H1 (cell line): ENCODE results near the gene PFN3. TPM values are rescaled to one million over a fixed set of nuclear protein-coding genes. Genes with fewer than 3 reads are reported as not detected.

Source experiments
- CTCF ChIA-PET: fragments of 300-600 bp; sonication (Branson Sonifier 250); formaldehyde crosslinking; loops from one replicate; lab custom pipeline; 2021; ENCODE audit not compliant: partially characterized antibody; lab: Charles Lee
- POLR2A ChIA-PET: fragments of 300-600 bp; sonication (Branson Sonifier 250); formaldehyde crosslinking; loops from one replicate; lab custom pipeline; 2021; ENCODE audit warnings: inconsistent platforms; ENCODE audit not compliant: partially characterized antibody; lab: Charles Lee
- DNase-seq, 2 experiments: peaks; one replicate each; pipeline versions ENCODE4 v3.0.0 to v3.0.0-alpha.2; 2010 to 2022; ENCODE audit warnings: low spot score in 2 of 2, low read depth in 1 of 2, mixed read lengths in 1 of 2
- FAIRE-seq: peaks from 2 replicates; lab custom pipeline; 2011; peaks lifted over from hg19 to GRCh38; lab: Jason Lieb, UNC
- H2AFZ ChIP-seq: 2 replicates; pipeline ENCODE4 v1.8.1; 2012; ENCODE audit warnings: low read length, inconsistent platforms
- H2AK5ac ChIP-seq: 2 replicates; pipeline ENCODE4 v1.6.1; 2013; ENCODE audit warnings: low read depth, low read length
- H2BK120ac ChIP-seq: replicated peaks from 2 replicates; pipeline ENCODE3; 2013; ENCODE audit warnings: low read depth, low read length, inconsistent platforms
- H2BK12ac ChIP-seq: 2 replicates; pipeline ENCODE4 v1.6.1; 2013; ENCODE audit warnings: low read depth, low read length
- H2BK15ac ChIP-seq: 2 replicates; pipeline ENCODE4 v1.6.1; 2013; ENCODE audit warnings: low read length
- H2BK20ac ChIP-seq: 2 replicates; pipeline ENCODE4 v1.6.1; 2013; ENCODE audit warnings: low read length
- H2BK5ac ChIP-seq: 2 replicates; pipeline ENCODE4 v1.6.1; 2013; ENCODE audit warnings: low read depth, low read length
- H3K14ac ChIP-seq: 2 replicates; pipeline ENCODE4 v1.6.1; 2013; ENCODE audit warnings: inconsistent platforms; ENCODE audit not compliant: insufficient read length
- H3K18ac ChIP-seq: 2 replicates; pipeline ENCODE4 v1.6.1; 2013; ENCODE audit warnings: low read length; ENCODE audit errors: extremely low read depth
- H3K23ac ChIP-seq: 2 replicates; pipeline ENCODE4 v1.6.1; 2013; ENCODE audit warnings: inconsistent platforms; ENCODE audit not compliant: insufficient read length
- H3K23me2 ChIP-seq: 2 replicates; pipeline ENCODE4 v1.6.1; 2013; ENCODE audit warnings: low read depth, low read length
- H3K27ac ChIP-seq: 2 replicates; pipeline ENCODE4 v1.6.1; 2011; ENCODE audit warnings: low read depth, low read length, inconsistent platforms
- H3K27me3 ChIP-seq, 4 experiments: replicated peaks in 1 of 4; 1 replicate in 1 of 4; 2 replicates in 3 of 4; pipeline versions ENCODE4 v1.6.1 to v1.8.1; 2011 to 2013; ENCODE audit warnings: low read length in 3 of 4, mild to moderate bottlenecking in 3 of 4, inconsistent platforms in 2 of 4, mixed read lengths in 2 of 4, moderate library complexity in 1 of 4; ENCODE audit not compliant: control insufficient read depth in 3 of 4, insufficient read depth in 3 of 4; ENCODE audit errors: extremely low read depth in 1 of 4
- H3K36me3 ChIP-seq, 4 experiments: 2 replicates each; pipeline versions ENCODE4 v1.6.1 to v1.8.1; 2011 to 2013; ENCODE audit warnings: mild to moderate bottlenecking in 4 of 4, low read length in 3 of 4, moderate library complexity in 2 of 4, control low read depth in 1 of 4, inconsistent platforms in 1 of 4; ENCODE audit not compliant: insufficient read depth in 4 of 4, control insufficient read depth in 2 of 4
- H3K4ac ChIP-seq: replicated peaks from 2 replicates; pipeline ENCODE3; 2013; ENCODE audit warnings: low read length, low read depth, mixed read lengths, inconsistent platforms; ENCODE audit not compliant: insufficient read length
- H3K4me1 ChIP-seq, 4 experiments: replicated peaks in 1 of 4; 1 replicate in 1 of 4; 2 replicates in 3 of 4; pipeline versions ENCODE4 v1.6.1 to v1.8.1; 2011 to 2013; ENCODE audit warnings: low read length in 3 of 4, inconsistent platforms in 2 of 4, mixed read lengths in 1 of 4; ENCODE audit not compliant: insufficient read depth in 4 of 4, control insufficient read depth in 3 of 4
- H3K4me2 ChIP-seq, 2 experiments: 2 replicates each; pipeline versions ENCODE4 v1.6.1 to v1.8.1; 2011 to 2013; ENCODE audit warnings: low read depth in 2 of 2, low read length in 2 of 2, control low read depth in 1 of 2, inconsistent platforms in 1 of 2, mild to moderate bottlenecking in 1 of 2; ENCODE audit not compliant: insufficient read depth in 1 of 2
- H3K4me3 ChIP-seq, 4 experiments: fragments of 200-600, 300-600 bp in 1 of 4; sonication (generic), shearing (Covaris generic), sonication (Bioruptor Twin) in 1 of 4; 2 replicates each; pipeline versions ENCODE4 v1.5.1 to v1.8.1; 2011 to 2016; ENCODE audit warnings: low read length in 4 of 4, low read depth in 3 of 4, control low read depth in 2 of 4, inconsistent platforms in 2 of 4, mild to moderate bottlenecking in 2 of 4, mixed read lengths in 1 of 4, moderate library complexity in 1 of 4; ENCODE audit not compliant: insufficient read depth in 2 of 4; ENCODE audit errors: extremely low read depth in 1 of 4
- H3K56ac ChIP-seq: replicated peaks from 2 replicates; pipeline ENCODE3; 2013; ENCODE audit warnings: low read depth, mild to moderate bottlenecking, mixed read lengths, low read length, inconsistent platforms; ENCODE audit not compliant: insufficient read length
- H3K79me1 ChIP-seq: 2 replicates; pipeline ENCODE4 v1.6.1; 2013; ENCODE audit warnings: low read depth, low read length, control low read depth
- H3K79me2 ChIP-seq, 2 experiments: 2 replicates each; pipeline versions ENCODE4 v1.6.1 to v1.8.1; 2012 to 2013; ENCODE audit warnings: low read length in 2 of 2, mild to moderate bottlenecking in 2 of 2, inconsistent platforms in 1 of 2; ENCODE audit not compliant: insufficient read depth in 2 of 2, control insufficient read depth in 1 of 2
- H3K9ac ChIP-seq, 4 experiments: replicated peaks in 1 of 4; 1 replicate in 1 of 4; 2 replicates in 3 of 4; pipeline versions ENCODE4 v1.6.1 to v1.8.1; 2011 to 2013; ENCODE audit warnings: low read depth in 3 of 4, low read length in 3 of 4, control low read depth in 2 of 4, mild to moderate bottlenecking in 2 of 4, moderate library complexity in 2 of 4, inconsistent platforms in 1 of 4; ENCODE audit errors: extremely low read depth in 1 of 4
- H3K9me3 ChIP-seq, 2 experiments: 2 replicates each; pipeline versions ENCODE4 v1.6.1 to v1.8.1; 2012 to 2013; ENCODE audit warnings: mild to moderate bottlenecking in 2 of 2, moderate library complexity in 2 of 2, control low read depth in 1 of 2, inconsistent platforms in 1 of 2, low read depth in 1 of 2, low read length in 1 of 2, mixed read lengths in 1 of 2; ENCODE audit not compliant: insufficient read depth in 2 of 2
- H4K20me1 ChIP-seq, 2 experiments: replicated peaks in 1 of 2; 2 replicates each; pipeline versions ENCODE3 to v1.8.1; 2011 to 2013; ENCODE audit warnings: inconsistent platforms in 2 of 2, low read length in 2 of 2, mild to moderate bottlenecking in 1 of 2; ENCODE audit not compliant: insufficient read depth in 2 of 2, control insufficient read depth in 1 of 2
- H4K5ac ChIP-seq: 2 replicates; pipeline ENCODE4 v1.6.1; 2013; ENCODE audit warnings: low read length, low read depth, mixed read lengths, inconsistent platforms; ENCODE audit not compliant: insufficient read length
- H4K8ac ChIP-seq: 2 replicates; pipeline ENCODE4 v1.8.0; 2013; ENCODE audit warnings: mild to moderate bottlenecking, moderate library complexity, low read length, inconsistent platforms; ENCODE audit not compliant: insufficient read depth; ENCODE audit errors: extremely low read depth
- H4K91ac ChIP-seq: replicated peaks from 2 replicates; pipeline ENCODE3; 2013; ENCODE audit warnings: low read length, mixed read lengths, inconsistent platforms; ENCODE audit not compliant: insufficient read length
- BRCA1 ChIP-seq: IDR thresholded peaks from 2 replicates; pipeline ENCODE4 v1.6.1; 2012; ENCODE audit warnings: low read depth, low read length, improper control_type of control experiment
- FOSL1 ChIP-seq: IDR thresholded peaks from 2 replicates; pipeline ENCODE4 v1.6.1; 2011; ENCODE audit warnings: mild to moderate bottlenecking, low read depth, low read length, moderate library complexity; ENCODE audit not compliant: insufficient read depth
- GABPA ChIP-seq: IDR thresholded peaks from 2 replicates; pipeline ENCODE4 v1.6.1; 2011; ENCODE audit warnings: mild to moderate bottlenecking, low read length, moderate library complexity, borderline replicate concordance; ENCODE audit not compliant: insufficient read depth
- WGBS, 2 experiments: shearing (Covaris generic) in 1 of 2; methylation state at CpG; one replicate each; pipeline versions ENCODE4 v1.1.6 to v1.1.7; 2013 to 2015; ENCODE audit warnings: low lambda C conversion rate in 2 of 2, mixed read lengths in 2 of 2, inconsistent platforms in 1 of 2, low coverage in 1 of 2, missing lambda C conversion rate in 1 of 2; ENCODE audit not compliant: insufficient replicate concordance in 2 of 2, insufficient coverage in 1 of 2, insufficient read length in 1 of 2; ENCODE audit errors: extremely low coverage in 1 of 2, missing lambda C conversion rate in 1 of 2; 5-methylcytosine and 5-hydroxymethylcytosine counted together
- polyA plus RNA-seq, 7 experiments: library from polyadenylated mRNA; depleted of rRNA in 3 of 7; stranded (reverse) in 5 of 7; unstranded in 2 of 7; fragments of >200 nt in 5 of 7; fragments of 200-250 nt in 2 of 7; gene quantifications; 1 replicate in 5 of 7; 2 replicates in 1 of 7; 4 replicates in 1 of 7; pipeline versions ENCODE4 v1.2.1 to v1.2.3, GENCODE V29; 2011 to 2013; ENCODE audit warnings: missing spikeins in 2 of 7, mixed read lengths in 2 of 7
- total RNA-seq: library from RNA; stranded (reverse); fragmentation: NEBNext Ultra II Directional; extraction: Animal tissue kit (Norgen Biotek cat#: 25700); gene quantifications from 2 replicates; pipeline ENCODE4 v1.2.1, GENCODE V29; 2021

The PFN3 gene
- total and polyA plus RNA-seq, 2 of the 8 experiments (the other 6 are each of a cell fraction or from before 2014, with no cell fraction given), result not detected

- peaks cover 0 to 19% (median 9%) of the 10 kb centered on the region in 4 experiments; a peak in 6 of 7 replicates for H3K27me3 ChIP-seq
- no peak overlapping the region for H4K8ac ChIP-seq
- no peak overlapping the region for H3K4me3 ChIP-seq
- no peak overlapping the region for H3K4me2 ChIP-seq
- no peak overlapping the region for H2AK5ac ChIP-seq
- H2BK15ac ChIP-seq, result no peak overlapping the region
- no peak overlapping the region for H4K91ac ChIP-seq
- H3K18ac ChIP-seq, result no peak overlapping the region
- H3K9ac ChIP-seq, result no peak overlapping the region
- CTCF ChIA-PET, result interaction anchor here (0.6 to 18.7 kb wide), 9 partner anchors 13 to 76 kb away, joined by 3 to 430 read pairs (median 3); partner anchors contain the start of genes GRK6 and PRR7
- WGBS, 2 experiments, result 93% methylated on average over 3 of the region's 11 CpGs; no CpG with 5 or more reads in 1 of the 2 experiments
- H3K14ac ChIP-seq, result no peak overlapping the region
- no peaks in the 10 kb centered on the region for H3K9me3 ChIP-seq
- H4K5ac ChIP-seq, result no peak overlapping the region
- no peaks in the 10 kb centered on the region for H3K79me1 ChIP-seq
- no peak overlapping the region for H3K23ac ChIP-seq
- no peaks in the 10 kb centered on the region for H3K23me2 ChIP-seq
- no peak overlapping the region for H3K27ac ChIP-seq
- no peaks in the 10 kb centered on the region for H3K79me2 ChIP-seq
- H4K20me1 ChIP-seq, result no peaks in the 10 kb centered on the region
- no peaks in the 10 kb centered on the region for H3K36me3 ChIP-seq
- H2BK5ac ChIP-seq, result no peak overlapping the region
- no peak overlapping the region for H3K56ac ChIP-seq
- no peak for FAIRE-seq
- POLR2A ChIA-PET, result interaction anchor here (0.6 to 6.0 kb wide), 5 partner anchors 10 to 69 kb away, joined by 3 to 49 read pairs (median 3); partner anchors contain the start of gene PRR7
- H2BK120ac ChIP-seq, result no peak overlapping the region
- peaks cover 0 to 7% (median 3%) of the 10 kb centered on the region in 4 experiments; a peak in 5 of 7 replicates for H3K4me1 ChIP-seq
- TF ChIP-seq FOSL1 (no peak), GABPA (no peak), BRCA1 (no peak)
- no peak overlapping the region for H2BK20ac ChIP-seq
- no peak overlapping the region for H3K4ac ChIP-seq
- no peak for DNase-seq
- no peak overlapping the region for H2AFZ ChIP-seq
- no peak overlapping the region for H2BK12ac ChIP-seq
These were observed 14.7 kb downstream of the PFN3 start for GRCh38 chr5:177385720-177386119.
